RPMI7951 (cell line): ENCODE results near the gene SPDEF. TPM values are rescaled to one million over a fixed set of nuclear protein-coding genes. Genes with fewer than 3 reads are reported as not detected.
A peak's percentile ranks its signal among the peaks of the same experiment; 100 is the strongest.

Experiments used
- DNase-seq: peaks from one replicate; pipeline ENCODE4 v3.0.0-alpha.2; 2012; ENCODE audit warnings: low read depth
- total RNA-seq: library from RNA; depleted of rRNA; stranded (reverse); fragments of >200 nt; shearing (Covaris generic); gene quantifications from 2 replicates; pipeline ENCODE4 v1.2.3, GENCODE V29; 2014

Gene SPDEF
- total RNA-seq, 1 experiment from 2014 or later: 0.24 TPM

DNA sequence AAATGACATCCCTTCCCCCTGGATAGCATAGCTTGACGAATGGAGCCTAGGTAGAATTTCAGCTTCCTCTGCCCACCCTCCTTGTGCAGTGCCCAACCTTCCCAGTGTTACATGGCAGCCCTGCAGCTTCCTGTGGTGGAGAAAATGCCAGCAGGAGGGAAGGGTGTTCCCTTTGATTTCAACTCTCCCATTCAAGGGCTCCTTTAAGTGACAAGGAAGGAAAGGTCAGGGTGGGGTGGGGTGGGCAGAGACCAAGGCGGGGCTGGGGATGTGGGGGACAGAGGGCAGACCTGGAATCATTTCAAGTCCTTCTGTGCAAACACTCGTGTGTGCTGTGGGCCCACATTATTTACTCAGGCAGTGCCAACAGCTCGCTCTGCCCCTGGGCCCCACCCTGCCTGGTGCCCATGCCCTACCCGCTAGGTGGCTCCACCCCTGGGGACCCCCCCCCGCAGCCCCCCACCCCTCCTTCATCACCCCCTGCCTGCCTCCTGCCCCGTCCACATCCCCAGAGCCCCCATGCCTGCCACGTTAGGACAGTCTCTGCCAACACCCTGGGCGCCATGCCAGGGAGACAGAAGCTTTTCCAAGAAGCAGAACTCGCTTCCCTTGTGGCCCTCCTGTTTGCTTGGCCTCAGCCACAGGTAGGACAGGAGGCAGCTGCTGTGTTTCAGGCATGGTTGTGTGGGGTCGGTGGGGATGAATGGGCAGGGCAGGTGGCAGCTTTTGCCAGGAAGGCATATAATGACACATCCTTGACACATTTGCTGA lies 9.4 kb downstream of the SPDEF start:
- DNase-seq: no peak

GRCh38 chr6:34544776-34545471 lies 11.2 kb downstream of the SPDEF start:
- DNase-seq: no peak

DNA sequence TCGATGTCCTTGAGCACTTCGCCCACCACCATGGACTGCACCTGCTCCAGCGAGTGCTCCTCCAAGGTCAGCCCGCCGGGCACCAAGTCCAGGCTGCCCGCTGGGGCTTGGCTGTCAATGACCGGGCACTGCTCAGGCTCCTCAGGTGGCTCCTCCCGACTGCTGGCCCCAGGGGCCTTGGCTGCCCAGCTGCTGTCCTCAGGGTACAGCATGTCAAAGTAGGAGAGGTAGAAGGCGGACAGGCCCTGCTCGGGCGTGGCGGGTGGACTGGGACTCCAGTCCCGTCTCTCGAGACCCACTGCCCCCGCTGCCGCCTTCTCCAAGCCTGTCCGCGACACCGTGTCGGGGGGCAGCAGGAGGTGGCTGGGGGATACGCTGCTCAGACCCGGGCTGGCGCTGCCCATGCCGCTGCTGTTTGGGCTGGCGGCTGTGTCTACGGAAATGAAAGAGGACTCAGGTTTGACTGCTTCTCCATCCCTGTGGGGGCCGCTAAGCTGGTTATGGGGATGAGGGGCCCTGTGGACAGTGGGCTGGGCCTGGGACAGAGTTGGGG lies 12.0 kb downstream of the SPDEF start:
- DNase-seq: no peak

DNA sequence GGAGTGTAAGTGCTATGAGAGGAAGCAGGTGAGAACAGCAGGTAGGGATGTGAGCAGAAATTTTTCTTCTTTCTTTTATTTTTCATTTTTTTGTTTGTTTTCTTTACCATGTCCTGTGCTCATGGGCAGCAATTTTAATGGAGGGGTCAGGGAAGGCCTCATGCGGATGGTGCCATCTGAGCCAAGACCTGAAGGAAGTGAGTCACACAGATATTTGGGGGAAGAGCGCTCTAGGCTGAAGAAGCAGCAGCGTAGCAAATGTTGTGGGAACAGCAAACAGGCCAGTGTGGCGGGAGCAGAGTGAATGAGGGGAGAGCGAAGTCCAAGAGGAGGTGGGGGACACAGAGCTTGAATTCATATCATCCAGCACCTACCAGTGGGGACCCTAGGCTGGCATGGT lies 12.7 kb downstream of the SPDEF start:
- peak; percentile 86 for DNase-seq

DNA sequence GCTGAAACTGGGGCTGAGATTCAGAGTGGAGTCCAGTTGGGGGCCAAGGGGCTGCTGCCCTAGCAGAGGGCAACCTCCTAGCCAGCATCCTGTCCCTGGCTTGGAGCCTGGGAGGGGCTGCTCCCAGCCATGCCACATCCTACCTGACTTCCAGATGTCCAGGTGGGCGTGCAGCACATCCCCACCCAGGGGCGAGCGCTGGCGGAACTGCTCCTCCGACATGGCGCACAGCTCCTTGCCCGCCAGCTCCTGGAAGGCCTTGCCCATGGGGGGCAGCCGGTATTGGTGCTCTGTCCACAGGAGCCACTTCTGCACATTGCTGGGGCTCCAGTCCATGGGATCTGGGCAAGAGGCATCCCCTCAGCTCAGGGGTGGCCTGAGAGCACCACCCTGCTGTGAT lies 15.3 kb downstream of the SPDEF start:
- no peak for DNase-seq

DNA sequence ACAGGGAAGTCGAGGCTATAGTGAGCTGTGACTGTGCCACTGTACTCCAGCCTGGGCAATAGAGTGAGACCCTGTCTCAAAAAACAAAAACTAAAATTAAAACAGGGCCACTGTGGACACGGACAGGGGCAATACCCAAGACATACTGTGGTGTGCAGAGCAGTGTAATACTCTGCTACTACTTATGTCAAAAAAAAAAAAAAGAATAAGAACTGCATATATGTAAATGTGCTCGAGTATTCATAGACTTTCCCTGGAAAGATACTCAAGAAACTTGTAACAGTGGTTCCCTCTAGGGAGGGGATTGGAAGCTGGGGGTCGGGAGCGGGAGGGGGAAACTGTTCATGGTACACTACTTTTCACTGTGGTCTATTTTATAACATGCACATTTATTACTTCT lies 15.9 kb downstream of the SPDEF start:
- DNase-seq: no peak

DNA sequence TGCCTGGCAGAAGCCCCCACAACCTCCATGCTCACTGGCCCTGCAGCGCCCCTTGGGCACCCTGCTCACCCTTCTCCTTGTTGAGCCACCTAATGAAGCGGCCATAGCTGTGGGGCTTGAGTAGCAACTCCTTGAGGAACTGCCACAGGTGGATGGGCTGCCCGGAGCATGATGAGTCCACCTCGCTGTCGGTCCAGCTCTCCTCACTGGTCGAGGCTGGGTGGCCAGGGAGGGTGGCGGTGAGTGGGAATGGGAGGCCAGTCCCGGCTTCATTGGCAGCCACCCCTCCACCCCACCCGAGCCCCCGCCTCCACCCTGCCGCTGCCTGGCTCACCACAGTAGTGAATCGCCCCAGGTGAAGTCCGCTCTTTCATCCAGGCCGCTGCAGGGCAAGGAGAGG lies 16.9 kb downstream of the SPDEF start:
- no peak for DNase-seq

DNA sequence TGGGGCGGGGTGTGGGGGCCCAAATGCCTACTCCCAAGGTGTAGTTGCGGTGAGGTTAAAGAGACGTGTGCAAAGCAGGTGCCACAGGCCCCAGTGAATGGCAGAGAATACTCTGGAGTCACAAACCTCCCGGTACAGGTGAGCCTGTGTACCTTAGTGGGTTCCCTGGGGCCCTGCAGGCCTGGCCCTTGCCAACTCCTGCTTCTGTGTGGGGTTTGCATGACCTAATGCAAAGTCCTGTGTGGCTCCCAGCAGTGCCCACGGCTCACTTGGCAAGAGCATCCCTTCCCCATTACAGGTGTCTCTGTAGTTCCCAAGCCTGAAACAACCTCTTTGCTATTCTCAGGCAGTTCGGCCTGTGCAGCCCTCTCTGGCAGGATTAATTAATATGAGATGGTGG lies 17.5 kb downstream of the SPDEF start:
- no peak for DNase-seq

DNA sequence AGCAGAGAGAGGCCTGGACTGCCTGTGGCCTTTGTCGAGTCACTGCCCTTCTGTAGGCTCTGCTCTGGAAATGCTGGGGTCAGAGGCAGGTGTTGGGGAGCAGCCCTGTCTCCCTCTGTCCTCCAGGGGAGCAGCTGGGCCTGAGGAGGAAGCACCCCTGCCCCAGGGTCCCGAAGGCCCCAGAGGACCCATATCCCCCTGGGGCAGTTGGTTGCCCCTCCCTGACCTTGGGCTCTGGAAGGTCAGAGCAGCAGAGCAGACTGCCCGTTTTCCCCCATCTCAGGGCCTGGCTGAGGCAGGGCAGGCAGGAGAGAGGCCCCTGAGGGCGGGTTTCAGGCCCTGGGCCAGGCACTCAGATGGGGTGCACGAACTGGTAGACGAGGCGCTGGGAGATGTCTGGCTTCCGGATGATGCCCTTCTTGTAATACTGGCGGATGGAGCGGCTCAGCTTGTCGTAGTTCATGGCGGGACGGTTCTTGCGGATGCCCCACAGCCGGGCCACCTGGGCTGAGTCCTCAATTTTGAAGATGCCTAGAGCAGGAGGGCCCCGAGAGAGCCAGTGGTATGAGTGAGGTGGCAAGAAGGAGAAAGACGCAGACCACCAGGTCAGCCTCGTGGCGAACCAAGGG lies 18.1 kb downstream of the SPDEF start:
- no peak for DNase-seq

DNA sequence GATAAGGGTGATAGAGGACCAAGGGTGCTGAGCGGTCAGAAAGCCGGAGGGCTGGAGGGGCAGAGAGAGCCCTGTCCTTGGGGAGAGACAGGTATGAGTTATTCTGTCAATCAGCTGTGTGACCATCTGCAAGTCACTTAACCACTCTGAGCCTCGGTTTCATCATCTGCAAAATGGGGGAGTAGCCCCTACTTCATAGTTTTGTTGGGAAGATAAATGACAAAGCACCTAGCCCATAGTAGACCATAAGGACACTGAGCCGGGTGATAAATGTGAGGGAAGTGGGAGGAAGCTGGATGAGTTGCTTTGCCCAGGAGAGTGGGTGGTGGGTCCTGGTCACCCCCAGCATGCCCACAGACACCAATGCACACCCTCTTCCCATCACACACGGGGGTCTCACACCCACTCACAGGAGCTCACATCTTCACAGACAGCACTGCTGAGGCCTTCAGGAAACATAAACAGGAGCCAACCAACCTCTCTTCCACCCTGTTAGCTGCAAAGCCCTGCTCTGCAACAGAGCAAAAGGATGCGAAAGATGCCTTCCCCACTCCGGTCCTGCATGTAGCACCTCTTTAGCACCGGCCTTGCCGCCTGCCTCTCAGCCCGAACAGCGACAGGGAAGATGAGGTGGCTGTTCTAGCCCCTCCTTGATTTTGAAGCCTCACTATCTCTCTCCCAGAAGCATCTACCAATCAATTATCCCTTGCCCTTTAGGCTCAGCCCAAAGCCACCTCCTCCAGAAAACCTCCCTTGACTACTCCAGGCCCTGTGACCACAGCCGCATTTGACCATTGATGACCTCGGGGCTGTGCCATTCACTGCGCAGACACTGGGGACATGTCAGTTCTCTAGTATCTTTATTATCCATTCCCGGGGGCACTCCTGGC lies 18.9 kb downstream of the SPDEF start:
- DNase-seq: no peak

DNA sequence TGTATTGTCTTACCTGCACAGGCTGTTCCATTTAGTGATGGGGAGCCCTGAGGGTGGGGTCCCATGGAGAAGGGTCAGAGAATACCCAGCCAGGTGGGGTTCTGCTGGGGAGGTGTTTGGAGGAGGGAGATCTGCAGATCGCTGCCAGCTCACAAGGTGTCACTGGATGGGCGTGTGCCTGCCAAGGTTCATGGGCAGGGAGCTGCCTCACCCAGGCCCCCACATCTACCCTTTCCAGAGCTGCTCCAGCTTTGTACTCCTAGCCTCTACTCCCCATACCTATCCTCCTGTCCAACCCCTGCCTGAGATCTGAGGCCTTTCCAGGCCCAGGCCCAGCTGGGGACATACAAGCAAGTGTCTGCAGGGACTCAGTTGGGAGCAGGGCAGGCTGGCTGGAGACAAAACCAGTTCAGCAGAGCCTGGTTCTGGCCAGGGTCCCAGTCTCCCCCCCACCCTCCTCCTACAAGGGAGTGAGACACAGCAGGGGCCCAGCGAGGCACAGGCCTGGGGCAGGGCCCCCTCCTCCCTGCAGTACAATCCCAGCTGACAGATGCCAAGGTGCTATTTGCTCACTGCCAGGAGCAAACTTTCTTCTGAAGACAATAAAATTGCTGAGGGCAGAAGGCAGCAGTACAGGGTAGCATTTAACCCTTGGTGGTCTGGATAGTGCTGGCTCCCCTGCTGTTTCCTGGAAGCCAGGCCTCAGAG lies 19.7 kb downstream of the SPDEF start:
- no peak for DNase-seq

GRCh38 chr6:34535646-34536045 lies 20.5 kb downstream of the SPDEF start:
- no peak for DNase-seq

DNA sequence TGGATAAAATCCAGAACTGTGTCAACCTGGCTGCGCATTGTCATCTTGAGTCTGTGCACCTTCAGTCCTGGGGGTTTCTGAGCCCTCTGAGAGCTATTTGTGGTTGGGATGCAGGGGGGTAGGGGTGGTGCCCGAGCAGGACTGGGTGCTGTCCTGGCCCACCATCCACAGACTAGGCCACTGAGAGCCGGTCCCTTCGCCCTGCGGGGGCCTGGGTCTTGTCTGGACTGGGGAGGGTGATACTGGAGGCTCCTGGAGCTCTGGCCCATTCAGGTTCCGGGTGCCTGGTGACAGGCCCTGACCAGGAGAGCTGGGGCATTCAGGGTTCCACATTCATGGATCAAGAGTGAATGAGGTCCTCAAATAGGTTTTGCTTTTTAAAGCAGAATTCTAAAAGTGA lies 20.9 kb downstream of the SPDEF start:
- DNase-seq: no peak

- DNase-seq: no peak
These were observed 21.5 kb downstream of the SPDEF start for GRCh38 chr6:34534656-34535055.

DNA sequence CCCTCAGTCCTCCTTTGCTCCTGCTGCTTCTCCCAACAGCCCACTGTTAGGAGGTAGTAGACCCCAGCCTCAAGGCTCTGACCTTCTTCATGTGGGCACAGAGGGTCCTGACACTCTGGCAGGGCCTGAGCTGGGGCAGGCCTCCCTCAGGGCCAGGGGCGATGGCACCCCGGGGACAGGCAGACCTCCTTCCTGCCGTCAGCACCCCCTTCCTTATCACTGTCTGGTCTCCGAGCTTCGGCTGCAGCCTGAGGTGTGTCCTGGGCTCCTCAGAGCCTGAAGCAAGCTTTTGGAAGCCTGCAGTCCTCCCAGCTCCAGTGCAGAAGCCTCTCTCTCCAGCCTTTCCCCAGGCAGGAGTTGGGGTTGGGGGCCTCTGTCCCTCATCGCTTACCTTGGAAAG lies 22.0 kb downstream of the SPDEF start:
- DNase-seq: no peak

DNA sequence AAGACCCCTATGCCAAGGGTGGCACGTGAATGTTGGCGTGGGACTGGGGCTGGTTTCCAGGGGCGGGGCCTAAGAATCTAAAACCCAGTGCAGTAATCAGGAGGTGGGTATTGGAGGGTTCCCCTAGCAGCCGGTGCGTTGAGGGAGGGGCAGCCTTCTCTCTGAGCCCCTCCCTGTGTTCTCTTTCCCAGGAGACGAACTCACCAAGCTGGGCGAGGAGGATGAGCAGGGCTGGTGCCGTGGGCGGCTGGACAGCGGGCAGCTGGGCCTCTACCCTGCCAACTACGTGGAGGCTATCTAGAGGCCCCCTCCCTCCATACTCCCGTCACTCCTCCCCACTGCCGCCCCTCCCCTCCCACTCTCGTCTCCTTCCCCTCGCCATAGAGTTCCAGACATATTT lies 23.9 kb downstream of the SPDEF start:
- DNase-seq: no peak

GRCh38 chr6:34531580-34532201 lies 24.4 kb downstream of the SPDEF start:
- no peak for DNase-seq

DNA sequence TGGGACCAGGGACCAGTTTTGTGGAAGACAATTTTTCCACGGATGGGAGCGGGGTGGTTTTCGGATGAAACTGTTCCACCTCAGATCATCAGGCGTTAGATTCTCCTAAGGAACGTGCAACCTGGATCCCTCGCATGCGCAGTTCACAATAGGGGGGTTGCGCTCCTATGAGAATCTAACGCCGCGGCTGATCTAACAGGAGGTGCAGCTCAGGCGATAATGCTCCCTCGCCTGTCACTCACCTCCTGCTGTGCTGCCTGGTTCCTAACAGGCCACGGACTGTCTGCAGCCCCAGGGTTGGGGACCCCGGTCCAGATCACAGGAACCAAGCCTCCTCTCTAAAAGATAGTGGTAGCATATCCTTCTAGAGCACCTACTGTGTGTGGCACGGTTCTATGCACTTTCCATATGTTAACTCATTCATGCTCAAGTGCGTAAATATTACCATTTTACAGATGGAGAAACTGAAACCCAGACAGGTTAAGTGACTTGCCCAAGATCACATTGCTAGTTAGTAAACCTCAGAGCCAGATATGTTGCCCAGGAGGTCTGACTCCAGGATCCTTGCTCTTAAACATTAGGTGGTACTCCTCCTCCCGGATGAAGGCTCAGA lies 25.3 kb downstream of the SPDEF start:
- no peak for DNase-seq

DNA sequence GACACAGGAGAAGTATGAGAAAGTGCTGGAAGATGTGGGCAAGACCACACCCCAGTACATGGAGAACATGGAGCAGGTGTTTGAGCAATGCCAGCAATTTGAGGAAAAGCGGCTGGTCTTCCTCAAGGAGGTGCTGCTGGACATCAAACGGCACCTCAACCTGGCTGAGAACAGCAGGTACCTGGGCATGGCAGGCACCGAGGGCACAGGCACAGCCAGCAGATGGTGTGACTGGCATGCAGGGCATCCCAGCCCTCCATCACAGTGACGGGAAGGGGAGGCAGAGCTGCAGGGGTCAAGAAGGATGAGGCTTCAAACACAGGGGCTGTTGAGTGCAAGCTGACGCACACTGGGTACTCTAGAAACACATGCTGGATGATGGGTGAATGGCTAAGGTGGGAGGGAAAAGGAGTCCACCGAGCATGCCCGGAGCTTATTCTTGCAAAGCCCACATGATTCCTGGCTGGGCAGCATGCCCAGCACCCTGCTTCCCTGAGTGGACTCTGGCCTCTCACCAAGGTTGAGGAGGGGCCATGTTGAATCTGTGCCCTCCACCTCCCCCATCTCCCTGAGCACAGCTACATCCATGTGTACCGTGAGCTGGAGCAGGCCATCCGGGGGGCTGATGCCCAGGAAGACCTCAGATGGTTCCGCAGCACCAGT lies 26.3 kb downstream of the SPDEF start:
- no peak for DNase-seq
